Measurements from ENCODE around the gene PARS2.
A peak's percentile ranks its signal among the peaks of the same experiment; 100 is the strongest.

The PARS2 gene

GRCh38 chr1:54764133-54764921 lies at the start of gene PARS2:
TSS of gene PARS2 (minus strand) at chr1:54764523. CDS start at chr1:54759161, 5,362 bp downstream.
- TF ChIP-seq ZNF274 (IDR thresholded peaks at IDR 0.05; ENCODE audit: low read depth, low read length) = no peak
- peak within 1 kb of the TSS; percentile 90 for H3K4me3 ChIP-seq (ENCODE audit: low read length)

GRCh38 chr1:54814126-54814498 lies 49.8 kb upstream of the PARS2 start:
- no peak for TF ChIP-seq ZNF274 (IDR thresholded peaks at IDR 0.05; ENCODE audit: low read depth, low read length)
- no peak overlapping the region for H3K4me3 ChIP-seq (ENCODE audit: low read length)

GRCh38 chr1:54813485-54814125 lies 49.3 kb upstream of the PARS2 start:
- H3K4me3 ChIP-seq (ENCODE audit: low read length) = no peak overlapping the region
- no peak for TF ChIP-seq ZNF274 (IDR thresholded peaks at IDR 0.05; ENCODE audit: low read depth, low read length)

- H3K4me3 ChIP-seq (ENCODE audit: low read length) = no peak overlapping the region
- TF ChIP-seq ZNF274 (IDR thresholded peaks at IDR 0.05; ENCODE audit: low read depth, low read length) = no peak
Observed at GRCh38 chr1:54812801-54813484, 48.6 kb upstream of the PARS2 start.

- TF ChIP-seq ZNF274 (IDR thresholded peaks at IDR 0.05; ENCODE audit: low read depth, low read length) = no peak
Observed at GRCh38 chr1:54811739-54812655, 47.7 kb upstream of the PARS2 start.

GRCh38 chr1:54811066-54811465 lies 46.7 kb upstream of the PARS2 start:
- H3K4me3 ChIP-seq (ENCODE audit: low read length) = no peak overlapping the region
- no peak for TF ChIP-seq ZNF274 (IDR thresholded peaks at IDR 0.05; ENCODE audit: low read depth, low read length)

More at GRCh38 chr1:54811739-54812655, 47.7 kb upstream of the PARS2 start:
- H3K4me3 ChIP-seq (ENCODE audit: low read length) = no peak overlapping the region

GRCh38 chr1:54810153-54810942 lies 46.0 kb upstream of the PARS2 start:
- no peak overlapping the region for H3K4me3 ChIP-seq (ENCODE audit: low read length)
- TF ChIP-seq ZNF274 (IDR thresholded peaks at IDR 0.05; ENCODE audit: low read depth, low read length) = no peak

- no peak for TF ChIP-seq ZNF274 (IDR thresholded peaks at IDR 0.05; ENCODE audit: low read depth, low read length)
- no peak overlapping the region for H3K4me3 ChIP-seq (ENCODE audit: low read length)
Observed at GRCh38 chr1:54809496-54810074, 45.3 kb upstream of the PARS2 start.

GRCh38 chr1:54808443-54809207 lies 44.3 kb upstream of the PARS2 start:
- H3K4me3 ChIP-seq (ENCODE audit: low read length) = no peak overlapping the region
- TF ChIP-seq ZNF274 (IDR thresholded peaks at IDR 0.05; ENCODE audit: low read depth, low read length) = no peak

GRCh38 chr1:54807756-54808155 lies 43.4 kb upstream of the PARS2 start:
- no peak overlapping the region for H3K4me3 ChIP-seq (ENCODE audit: low read length)
- no peak for TF ChIP-seq ZNF274 (IDR thresholded peaks at IDR 0.05; ENCODE audit: low read depth, low read length)

- no peak for TF ChIP-seq ZNF274 (IDR thresholded peaks at IDR 0.05; ENCODE audit: low read depth, low read length)
- no peak overlapping the region for H3K4me3 ChIP-seq (ENCODE audit: low read length)
Observed at GRCh38 chr1:54806931-54807611, 42.7 kb upstream of the PARS2 start.
